ENCODE measurements around the gene C10orf143. TPM values are rescaled to one million over a fixed set of nuclear protein-coding genes. Genes with fewer than 3 reads are reported as not detected.
"Not testable (repeated sequence)": the region's sequence is repeated elsewhere in the genome, so short reads cannot be mapped to it uniquely, and the experiment has no call there.

Gene C10orf143
- total RNA-seq, 1 experiment from 2014 or later: 0.05 TPM

DNA sequence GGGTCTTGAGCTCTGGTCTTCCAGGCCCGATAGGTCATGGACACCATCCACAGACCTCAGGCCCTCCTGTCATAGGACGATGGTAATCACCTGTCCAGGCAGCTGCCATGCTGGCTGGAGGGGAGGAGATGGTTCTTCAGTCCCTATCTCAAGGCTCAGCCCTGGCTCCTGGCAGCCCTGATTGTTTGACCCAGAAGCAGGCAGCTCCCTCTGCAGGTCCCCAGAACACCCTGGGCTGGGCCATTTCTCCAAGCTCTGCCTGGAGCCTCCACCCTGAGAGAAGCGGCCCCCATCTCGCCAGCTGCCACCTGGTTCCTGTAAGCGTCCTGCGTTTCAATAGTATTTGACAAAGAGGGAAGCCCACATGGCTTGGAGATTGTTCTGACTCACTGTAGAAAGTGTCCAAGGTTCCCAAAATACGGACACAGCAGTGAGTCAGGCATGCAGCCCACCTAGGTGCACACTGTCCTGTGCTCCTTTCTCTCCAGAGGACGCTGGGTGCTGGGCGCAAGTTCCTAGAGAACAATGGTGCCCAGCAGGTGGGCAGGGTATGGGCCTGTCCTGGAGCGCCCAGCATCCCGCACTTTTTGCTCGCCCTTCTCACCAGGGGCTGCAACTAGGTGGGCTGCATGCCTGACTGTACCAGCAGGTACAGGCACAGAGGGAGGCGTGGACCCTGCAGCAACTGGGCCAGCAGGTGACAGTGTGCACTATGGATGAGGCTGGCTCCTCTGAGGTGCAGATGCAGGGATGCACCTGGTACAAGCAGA is 74.1 kb downstream of the C10orf143 start:
- no peak for DNase-seq (ENCODE audit: low read depth)

DNA sequence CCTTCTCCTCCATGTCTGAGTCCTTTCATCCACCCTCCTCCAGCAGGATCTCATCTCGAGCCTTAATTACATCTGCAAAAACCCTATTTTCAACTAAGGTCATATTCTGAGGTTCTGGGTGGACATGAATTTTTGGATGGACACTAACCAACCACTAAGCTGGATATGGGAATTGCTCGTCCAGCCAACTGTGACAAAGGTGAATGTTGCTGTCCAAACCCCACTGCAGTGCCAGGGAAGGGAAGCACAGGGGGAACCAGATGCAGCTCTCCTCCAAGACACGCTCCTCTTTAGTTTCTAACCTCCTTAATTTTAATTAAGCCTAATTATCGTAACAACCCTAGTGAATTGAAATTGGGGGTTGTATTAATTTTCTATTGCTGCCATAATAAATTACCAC is 81.4 kb downstream of the C10orf143 start:
- DNase-seq (ENCODE audit: low read depth): no peak

DNA sequence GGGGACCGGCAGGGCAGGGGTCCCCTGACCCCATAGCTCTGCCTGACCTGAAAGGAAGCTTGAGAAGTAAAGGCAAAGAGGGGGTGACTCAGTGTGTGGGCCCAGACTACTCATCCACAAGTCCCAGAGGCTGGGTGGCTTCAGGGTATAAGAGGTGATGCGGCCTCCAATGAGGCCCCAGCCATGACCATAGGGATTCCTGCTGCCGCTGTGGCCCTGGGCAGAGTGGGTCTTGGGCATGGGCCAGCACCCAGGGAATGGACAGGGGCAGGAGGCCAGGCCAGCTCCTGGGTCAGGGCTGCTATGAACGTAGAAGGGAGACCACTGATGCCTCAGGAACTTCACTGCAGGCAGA is 82.2 kb downstream of the C10orf143 start:
- DNase-seq (ENCODE audit: low read depth): peak; percentile 83

DNA sequence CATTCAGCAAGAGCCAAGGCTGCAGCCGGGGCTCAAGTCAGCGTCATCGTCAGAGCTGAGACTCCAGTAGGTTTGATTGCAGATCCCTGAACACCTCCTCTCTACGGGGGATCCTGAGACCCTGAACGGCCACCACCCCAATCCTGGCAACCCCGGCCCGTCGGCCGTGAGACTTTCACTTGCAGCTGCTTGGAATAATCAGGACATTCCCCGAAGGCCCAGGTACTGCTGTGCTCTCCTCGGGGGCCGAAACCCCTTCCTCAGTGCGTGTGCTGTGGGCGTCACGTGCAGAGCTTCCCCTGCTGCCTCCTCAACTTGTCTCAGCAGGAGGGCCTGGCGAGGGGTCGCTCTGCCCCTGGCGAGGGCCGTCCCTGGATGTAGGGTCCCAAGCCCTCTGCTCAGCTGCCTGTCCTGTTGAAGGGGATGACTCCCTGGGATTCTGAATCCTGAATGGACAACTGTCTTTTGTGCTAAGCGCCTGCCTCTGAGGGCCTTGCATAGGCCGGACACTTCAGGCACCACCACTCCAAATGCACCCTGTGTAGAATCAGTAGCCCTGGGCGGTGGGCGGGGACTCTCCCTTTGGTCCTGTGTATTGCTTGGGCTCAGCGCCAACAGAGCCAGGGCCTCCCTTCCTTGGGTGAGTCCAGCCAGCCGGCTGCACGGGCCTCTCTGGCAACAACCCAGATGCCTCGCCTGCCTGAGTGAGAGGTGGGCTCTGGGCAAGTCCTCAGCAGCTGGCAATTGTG is 82.7 kb downstream of the C10orf143 start:
- DNase-seq (ENCODE audit: low read depth): peak; percentile 90

DNA sequence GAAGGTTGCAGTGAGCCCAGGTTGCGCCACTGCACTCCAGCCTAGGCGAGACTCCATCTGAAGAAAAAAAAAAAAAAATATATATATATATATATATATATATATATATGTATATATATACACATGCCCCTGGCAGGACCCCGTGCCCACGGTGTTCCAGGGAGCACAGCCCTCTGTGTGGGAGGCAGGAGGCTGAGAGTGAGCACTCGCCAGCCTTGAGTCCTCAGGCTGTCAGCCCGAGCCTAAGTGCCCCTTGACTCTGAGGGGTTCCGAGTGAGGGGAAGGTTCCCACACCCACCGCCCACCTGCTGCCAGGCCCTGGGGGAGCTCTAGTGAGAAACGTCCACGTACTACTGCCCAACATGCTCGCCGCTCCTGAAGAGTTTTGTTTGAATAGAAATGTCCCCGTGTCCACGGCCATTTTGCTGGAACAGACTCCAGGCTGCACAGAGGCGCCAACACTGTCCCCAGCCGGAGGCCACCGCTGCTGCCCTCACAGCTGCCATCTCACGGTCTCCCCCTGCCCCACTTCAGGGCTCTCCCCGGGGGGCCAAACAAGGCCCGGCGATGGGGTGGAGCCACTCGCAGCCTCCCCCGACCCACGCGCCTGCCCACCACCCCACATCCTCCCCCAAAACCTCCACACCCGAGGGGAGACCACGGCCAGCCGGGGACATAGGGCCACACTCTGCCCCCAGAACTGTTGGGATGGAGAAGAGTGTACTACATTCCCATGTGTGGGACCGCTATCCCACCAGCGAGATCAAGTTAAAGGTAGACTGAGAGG is 83.8 kb downstream of the C10orf143 start:
- DNase-seq (ENCODE audit: low read depth): no peak

DNA sequence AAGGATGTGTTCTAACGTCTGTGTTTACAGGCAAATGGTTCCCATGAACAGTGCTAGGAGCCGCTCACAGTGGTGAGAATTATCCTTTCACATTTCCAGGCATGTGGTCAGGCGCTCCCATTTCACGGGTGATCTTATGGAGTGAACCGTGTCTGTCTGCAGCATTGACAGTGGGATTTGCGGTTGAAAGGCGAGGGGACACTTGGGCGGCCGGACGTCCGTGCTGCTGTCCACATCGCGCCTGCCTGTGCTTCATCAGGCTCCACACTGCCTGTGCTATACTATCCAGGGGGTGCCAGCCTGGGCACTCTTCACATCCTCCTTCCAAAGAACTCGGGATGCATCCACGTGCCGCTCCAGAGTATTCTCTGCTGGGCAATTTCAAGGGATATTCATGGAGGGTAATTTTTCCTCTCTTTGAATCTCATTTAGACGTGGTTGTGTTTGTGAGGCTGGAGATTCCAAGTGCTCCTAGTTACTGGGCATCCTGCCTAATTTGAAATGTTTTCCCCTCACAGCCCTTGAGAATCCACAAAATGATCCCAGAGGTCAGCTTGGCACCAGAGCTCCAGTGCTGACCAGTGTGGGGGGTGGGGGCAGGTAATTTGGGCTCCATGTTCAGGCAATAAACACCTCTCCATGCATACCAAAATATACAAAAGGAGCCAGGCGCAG is 84.7 kb downstream of the C10orf143 start:
- peak; percentile 70 for DNase-seq (ENCODE audit: low read depth)

DNA sequence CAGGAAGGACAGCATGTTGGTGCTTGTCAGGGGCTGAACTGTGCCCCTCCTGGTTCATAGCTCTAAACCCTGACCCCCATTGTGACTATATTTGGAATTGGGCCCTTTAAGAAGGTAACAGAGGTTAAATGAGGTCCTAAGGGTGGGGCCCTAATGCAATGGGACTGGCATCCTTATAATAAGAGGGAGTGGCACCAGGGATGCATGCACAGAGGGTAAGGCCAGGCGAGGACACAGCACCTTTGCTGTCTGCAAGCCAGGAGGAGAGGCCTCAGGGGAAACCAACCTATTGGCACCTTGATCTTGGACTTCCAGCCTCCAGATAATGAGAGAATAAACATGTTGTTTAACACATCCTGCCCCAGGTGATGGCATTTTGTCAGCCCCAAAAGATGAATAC is 85.3 kb downstream of the C10orf143 start:
- DNase-seq (ENCODE audit: low read depth): no peak

DNA sequence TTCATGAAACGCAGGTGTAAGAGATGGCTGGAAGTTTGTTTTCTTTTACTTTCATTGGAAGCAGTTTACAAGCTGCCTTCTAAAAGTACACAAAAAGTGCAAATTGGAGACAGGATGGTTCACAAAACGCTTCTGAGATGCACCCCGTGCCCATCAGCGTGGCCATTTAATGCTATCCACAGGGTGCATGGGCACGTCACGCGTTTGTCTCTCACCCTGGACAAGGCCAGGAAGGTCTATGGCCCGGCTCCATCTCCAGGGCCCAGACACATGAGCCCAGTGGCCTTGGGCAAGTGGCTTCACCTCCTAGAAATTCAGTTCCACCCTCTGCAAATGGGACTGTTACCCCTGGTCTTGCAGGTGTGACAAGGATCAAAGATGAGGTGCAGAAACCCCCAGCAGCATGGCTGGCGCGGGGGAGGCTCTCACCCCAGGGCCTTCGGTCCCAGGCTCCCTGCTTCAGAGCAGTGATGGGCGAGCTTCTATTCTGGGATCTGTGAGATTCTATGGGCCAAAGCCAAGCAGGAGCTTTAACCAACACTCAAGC is 85.8 kb downstream of the C10orf143 start:
- DNase-seq (ENCODE audit: low read depth): no peak

DNA sequence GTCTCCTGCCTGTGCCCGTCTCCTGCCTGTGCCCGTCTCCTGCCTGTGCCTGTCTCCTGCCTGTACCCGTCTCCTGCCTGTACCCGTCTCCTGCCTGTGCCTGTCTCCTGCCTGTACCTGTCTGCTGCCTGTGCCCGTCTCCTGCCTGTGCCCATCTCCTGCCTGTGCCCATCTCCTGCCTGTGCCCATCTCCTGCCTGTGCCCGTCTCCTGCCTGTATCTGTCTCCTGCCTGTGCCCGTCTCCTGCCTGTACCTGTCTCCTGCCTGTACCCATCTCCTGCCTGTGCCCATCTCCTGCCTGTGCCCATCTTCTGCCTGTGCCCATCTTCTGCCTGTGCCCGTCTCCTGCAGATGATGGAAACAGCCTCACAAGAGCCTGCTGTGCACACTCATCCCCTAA is 86.3 kb downstream of the C10orf143 start:
- not testable (repeated sequence) for DNase-seq (ENCODE audit: low read depth)

DNA sequence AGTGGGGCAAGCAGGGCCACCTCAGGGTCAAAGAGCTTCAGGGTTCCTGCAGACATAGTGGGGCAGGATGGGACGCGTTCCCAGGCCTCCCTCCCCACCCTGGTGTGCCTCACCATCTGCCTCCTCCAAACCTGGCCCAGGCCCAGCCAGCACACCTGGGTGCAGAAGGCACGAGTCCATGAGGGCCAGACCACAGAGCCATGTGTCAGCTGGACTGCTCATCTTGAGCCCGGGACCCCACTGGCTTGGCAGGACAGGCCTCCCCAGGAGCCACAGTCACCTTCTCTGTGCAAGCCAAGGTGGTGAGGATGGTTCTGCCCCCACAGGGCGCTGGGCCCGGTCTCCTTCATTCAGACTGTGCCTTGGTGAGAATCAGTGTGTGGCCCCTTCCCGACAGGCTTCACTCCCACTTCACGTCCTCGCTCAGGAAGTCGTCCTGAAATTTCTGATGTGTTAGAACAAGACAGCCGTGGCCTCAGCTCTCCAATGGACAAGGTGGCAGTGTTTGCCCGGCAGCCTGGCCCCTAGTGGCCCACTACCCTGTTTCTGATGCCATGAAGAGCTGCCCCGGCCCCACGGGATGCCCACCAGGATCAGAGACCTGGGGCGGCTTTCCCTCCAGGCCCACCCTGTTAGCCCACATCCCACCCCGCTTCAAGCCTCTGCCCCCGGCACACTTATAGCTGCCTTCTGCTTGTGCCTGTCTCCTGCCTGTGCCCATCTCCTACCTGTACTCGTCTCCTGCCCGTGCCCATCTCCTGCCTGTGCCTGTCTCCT is 87.0 kb downstream of the C10orf143 start:
- DNase-seq (ENCODE audit: low read depth): peak; percentile 18

DNA sequence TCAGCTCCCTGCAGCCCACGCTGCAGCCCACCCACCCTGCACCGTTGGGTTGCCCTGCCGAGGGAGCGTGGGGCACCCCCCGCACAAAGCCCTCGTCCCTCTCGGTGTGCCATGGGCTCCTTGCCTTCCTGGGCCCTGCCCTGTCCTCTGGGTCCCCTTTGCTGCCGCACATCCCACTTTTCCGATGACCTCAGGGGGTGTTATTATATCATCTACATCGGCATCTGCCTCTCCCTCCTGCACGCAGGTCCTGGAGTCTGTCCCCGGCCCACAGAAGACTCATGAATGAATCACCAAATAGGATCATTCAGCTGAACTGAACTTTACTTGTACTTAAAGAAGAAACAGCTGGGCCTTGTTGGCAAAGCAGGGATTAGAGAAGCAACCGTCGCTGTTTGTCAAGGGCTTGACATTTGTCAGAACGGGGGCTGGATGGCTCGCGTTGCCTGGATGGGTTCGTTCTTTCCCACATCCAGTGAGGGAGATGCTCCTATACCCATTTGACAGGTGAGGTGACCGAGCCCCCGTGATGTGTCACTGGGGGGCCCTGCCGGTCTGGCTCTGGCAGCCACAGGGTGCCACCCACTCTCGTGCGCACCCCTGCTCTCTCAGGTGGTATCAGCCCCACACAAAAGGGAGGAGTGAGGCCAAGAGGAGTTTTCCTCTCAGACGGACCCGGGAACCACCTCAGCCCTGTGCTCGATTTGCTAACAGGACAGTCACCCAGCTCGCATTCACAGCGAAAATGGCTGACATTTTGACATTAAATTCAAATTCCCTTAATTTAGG is 87.9 kb downstream of the C10orf143 start:
- peak; percentile 91 for DNase-seq (ENCODE audit: low read depth)

DNA sequence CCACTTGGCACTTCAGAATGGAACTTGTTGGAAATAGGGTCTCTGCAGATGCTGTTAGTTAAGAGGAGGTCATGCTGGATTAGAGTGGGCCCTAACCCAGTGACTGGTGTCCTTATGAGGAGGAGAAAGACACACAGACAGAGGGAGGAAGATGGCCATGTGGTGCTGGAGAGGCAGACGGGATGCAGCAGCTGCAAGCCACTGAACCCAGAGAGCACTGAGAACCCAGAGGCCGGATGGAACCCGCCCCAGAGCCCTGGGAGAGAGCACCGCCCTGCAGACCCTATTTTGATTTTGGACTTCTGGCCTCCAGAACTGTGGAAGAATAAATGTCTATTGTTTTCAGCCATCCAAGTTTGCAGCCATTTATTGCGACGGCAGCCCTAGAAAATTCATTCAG is 88.5 kb downstream of the C10orf143 start:
- DNase-seq (ENCODE audit: low read depth): no peak

DNA sequence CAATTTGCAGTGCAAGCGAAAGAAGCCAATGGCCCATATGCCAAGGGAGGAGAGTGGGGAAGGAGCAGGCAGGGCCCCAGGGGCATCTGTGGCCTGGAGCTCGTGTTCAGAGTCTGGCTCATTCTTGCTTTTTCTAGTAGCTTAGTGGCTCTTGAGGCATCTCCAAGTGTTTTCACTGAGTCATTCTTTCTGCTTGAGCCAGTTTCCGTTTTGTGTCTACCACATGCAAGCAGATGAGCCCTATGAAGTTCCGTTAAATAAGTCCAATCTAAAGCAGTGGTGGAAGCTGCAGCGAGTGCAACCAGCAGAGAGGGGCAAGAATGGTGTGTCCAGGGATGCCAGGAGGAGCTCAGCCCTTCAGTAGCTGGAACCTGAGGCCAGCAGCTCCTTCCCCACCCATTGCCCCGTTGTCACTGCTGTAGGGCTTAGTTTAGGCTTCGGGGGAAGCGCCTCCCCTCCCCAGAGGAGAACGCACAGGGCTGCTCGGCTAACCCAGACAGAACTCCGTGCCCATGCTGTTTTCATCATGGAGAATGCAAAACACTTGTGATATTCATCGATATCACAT is 89.2 kb downstream of the C10orf143 start:
- peak; percentile 93 for DNase-seq (ENCODE audit: low read depth)

DNA sequence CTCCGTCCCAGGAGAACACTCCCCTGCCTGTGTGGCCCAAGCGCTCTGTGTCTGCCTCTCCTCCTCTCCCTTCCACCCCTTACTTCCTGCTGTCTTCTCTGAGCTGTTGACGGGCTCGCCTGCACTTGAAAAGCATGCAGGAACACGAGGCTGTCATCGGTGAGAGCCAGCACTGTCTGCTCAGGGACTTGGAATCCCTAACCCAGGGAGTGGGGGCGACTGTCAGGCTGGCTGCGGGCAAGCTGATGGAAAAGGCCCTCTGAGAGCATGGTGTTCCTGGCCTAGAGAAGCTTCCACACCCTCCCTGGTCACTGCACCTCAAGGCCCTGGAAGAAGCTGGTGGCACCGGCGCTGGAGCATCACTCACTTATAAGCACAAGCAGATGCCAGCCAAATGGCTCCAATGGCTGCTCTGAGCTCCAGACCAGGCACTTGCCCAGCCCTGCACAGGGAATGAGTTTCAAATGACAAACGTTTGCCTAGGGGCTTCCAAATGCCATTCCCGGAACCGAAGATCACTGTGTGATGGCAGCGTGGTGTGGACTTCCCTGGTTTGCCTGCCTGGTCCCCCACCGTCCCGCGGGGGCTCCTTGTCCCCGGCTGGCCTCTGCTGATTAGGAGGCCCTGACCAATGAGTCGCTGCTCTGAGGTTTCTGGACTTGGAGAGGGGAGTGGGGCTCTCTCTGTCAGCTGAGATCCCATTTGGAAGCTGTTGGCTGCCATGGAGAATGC is 89.8 kb downstream of the C10orf143 start:
- DNase-seq (ENCODE audit: low read depth): peak; percentile 4

DNA sequence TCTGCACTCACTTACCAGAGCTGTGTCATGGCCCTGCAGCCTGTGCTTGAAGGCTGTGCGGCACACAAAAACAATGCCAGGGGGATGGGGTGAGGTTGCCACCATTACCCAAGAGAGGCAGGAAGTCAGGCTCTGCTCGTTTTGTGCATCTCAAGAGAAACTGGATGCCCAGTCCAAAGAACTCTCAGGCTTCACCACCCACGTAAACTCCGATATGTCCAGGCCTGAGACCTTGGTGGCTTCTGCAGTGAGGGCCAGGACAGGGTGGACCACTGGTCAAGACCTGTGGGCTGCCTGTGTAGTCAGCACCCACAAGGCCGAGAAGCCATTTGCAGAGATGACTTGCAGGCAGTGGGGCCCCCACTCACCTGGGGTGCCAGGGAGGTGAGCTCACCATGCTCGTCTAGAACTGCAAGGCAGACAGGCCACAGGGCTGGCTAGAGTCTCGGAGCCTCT is 91.9 kb downstream of the C10orf143 start:
- peak; percentile 16 for DNase-seq (ENCODE audit: low read depth)

DNA sequence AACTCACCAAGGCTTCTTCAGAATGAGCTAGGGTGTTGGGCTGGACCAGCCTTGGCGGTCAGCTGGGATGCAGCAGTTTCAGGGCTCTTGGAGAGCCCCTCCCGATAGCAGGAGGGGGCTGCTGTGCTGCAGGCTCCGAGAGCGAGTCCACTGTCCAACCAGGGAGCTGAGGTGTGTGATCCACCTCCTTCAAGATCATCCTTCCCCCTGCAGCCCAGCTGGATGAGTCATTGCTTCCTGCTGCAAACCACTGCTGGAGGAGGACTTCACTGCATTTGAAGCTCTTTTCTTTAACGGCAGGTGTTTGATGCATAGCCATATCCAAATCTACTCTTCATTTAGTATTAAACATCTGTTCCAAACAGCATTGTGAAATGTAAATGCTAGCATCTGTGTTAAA is 92.4 kb downstream of the C10orf143 start:
- peak; percentile 77 for DNase-seq (ENCODE audit: low read depth)

DNA sequence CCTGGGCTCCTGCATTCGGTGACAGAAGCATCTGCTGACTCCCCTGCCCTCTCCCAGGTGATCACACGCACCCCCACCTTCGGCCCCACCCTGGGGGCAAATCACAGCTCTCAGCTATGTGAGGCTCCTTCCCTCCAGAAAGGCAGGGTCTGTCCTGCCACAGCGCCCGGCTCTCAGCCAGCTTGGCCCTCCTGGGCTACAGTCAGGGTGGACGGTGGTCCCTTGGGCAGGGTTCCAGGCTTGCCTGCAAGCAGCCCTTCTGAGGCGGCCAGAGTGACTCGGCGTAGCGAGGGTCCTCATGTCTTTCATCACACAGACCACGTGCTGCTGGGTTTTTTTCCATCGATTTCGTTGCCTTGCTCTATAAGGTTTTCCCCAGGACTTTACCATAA is 93.0 kb downstream of the C10orf143 start:
- DNase-seq (ENCODE audit: low read depth): no peak

DNA sequence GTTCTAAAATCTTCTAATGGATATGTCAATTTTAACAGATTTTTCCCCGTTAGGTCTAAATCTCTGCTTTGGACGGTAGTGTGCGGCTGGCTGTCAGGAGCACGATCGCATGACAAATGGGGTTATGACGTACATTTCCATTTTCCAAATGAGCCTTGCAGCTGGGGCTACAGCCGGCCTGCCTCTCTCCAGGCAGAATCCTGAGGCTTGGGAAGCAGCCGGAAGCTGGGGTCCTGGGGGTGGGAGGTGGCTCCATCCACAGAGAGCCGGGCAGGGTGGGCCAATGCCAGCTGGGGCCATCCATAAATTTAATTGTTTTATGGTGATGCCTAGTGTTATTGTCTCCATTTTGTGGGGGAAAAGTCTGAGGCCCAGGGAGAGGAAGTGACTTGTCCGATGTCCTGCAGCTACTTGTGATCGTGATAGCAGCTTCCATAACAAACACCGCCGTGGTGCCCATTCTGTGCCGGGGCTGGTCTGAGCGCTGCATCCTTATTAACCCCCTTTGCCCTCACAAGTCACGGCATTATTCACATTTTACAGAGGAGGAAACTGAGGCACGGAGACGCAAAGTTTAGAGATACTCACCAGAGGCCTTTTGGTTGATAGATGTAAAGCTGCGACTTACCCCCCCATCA is 93.5 kb downstream of the C10orf143 start:
- no peak for DNase-seq (ENCODE audit: low read depth)

All from M059J (cell line).